H1 (cell line): ENCODE measurements around the gene HOXD4. TPM values are rescaled to one million over a fixed set of nuclear protein-coding genes. Genes with fewer than 3 reads are reported as not detected.

Source experiments
- CTCF ChIA-PET: fragments of 300-600 bp; sonication (Branson Sonifier 250); formaldehyde crosslinking; loops from one replicate; lab custom pipeline; 2021; ENCODE audit not compliant: partially characterized antibody; lab: Charles Lee
- POLR2A ChIA-PET: fragments of 300-600 bp; sonication (Branson Sonifier 250); formaldehyde crosslinking; loops from one replicate; lab custom pipeline; 2021; ENCODE audit warnings: inconsistent platforms; ENCODE audit not compliant: partially characterized antibody; lab: Charles Lee
- DNase-seq, 2 experiments: peaks; one replicate each; pipeline versions ENCODE4 v3.0.0 to v3.0.0-alpha.2; 2010 to 2022; ENCODE audit warnings: low spot score in 2 of 2, low read depth in 1 of 2, mixed read lengths in 1 of 2
- FAIRE-seq: peaks from 2 replicates; lab custom pipeline; 2011; peaks lifted over from hg19 to GRCh38; lab: Jason Lieb, UNC
- H2AFZ ChIP-seq: 2 replicates; pipeline ENCODE4 v1.8.1; 2012; ENCODE audit warnings: low read length, inconsistent platforms
- H2AK5ac ChIP-seq: 2 replicates; pipeline ENCODE4 v1.6.1; 2013; ENCODE audit warnings: low read depth, low read length
- H2BK120ac ChIP-seq: replicated peaks from 2 replicates; pipeline ENCODE3; 2013; ENCODE audit warnings: low read depth, low read length, inconsistent platforms
- H2BK12ac ChIP-seq: 2 replicates; pipeline ENCODE4 v1.6.1; 2013; ENCODE audit warnings: low read depth, low read length
- H2BK15ac ChIP-seq: 2 replicates; pipeline ENCODE4 v1.6.1; 2013; ENCODE audit warnings: low read length
- H2BK20ac ChIP-seq: 2 replicates; pipeline ENCODE4 v1.6.1; 2013; ENCODE audit warnings: low read length
- H2BK5ac ChIP-seq: 2 replicates; pipeline ENCODE4 v1.6.1; 2013; ENCODE audit warnings: low read depth, low read length
- H3K14ac ChIP-seq: 2 replicates; pipeline ENCODE4 v1.6.1; 2013; ENCODE audit warnings: inconsistent platforms; ENCODE audit not compliant: insufficient read length
- H3K18ac ChIP-seq: 2 replicates; pipeline ENCODE4 v1.6.1; 2013; ENCODE audit warnings: low read length; ENCODE audit errors: extremely low read depth
- H3K23ac ChIP-seq: 2 replicates; pipeline ENCODE4 v1.6.1; 2013; ENCODE audit warnings: inconsistent platforms; ENCODE audit not compliant: insufficient read length
- H3K23me2 ChIP-seq: 2 replicates; pipeline ENCODE4 v1.6.1; 2013; ENCODE audit warnings: low read depth, low read length
- H3K27ac ChIP-seq: 2 replicates; pipeline ENCODE4 v1.6.1; 2011; ENCODE audit warnings: low read depth, low read length, inconsistent platforms
- H3K27me3 ChIP-seq, 4 experiments: replicated peaks in 1 of 4; 1 replicate in 1 of 4; 2 replicates in 3 of 4; pipeline versions ENCODE4 v1.6.1 to v1.8.1; 2011 to 2013; ENCODE audit warnings: low read length in 3 of 4, mild to moderate bottlenecking in 3 of 4, inconsistent platforms in 2 of 4, mixed read lengths in 2 of 4, moderate library complexity in 1 of 4; ENCODE audit not compliant: control insufficient read depth in 3 of 4, insufficient read depth in 3 of 4; ENCODE audit errors: extremely low read depth in 1 of 4
- H3K36me3 ChIP-seq, 4 experiments: 2 replicates each; pipeline versions ENCODE4 v1.6.1 to v1.8.1; 2011 to 2013; ENCODE audit warnings: mild to moderate bottlenecking in 4 of 4, low read length in 3 of 4, moderate library complexity in 2 of 4, control low read depth in 1 of 4, inconsistent platforms in 1 of 4; ENCODE audit not compliant: insufficient read depth in 4 of 4, control insufficient read depth in 2 of 4
- H3K4ac ChIP-seq: replicated peaks from 2 replicates; pipeline ENCODE3; 2013; ENCODE audit warnings: low read length, low read depth, mixed read lengths, inconsistent platforms; ENCODE audit not compliant: insufficient read length
- H3K4me1 ChIP-seq, 4 experiments: replicated peaks in 1 of 4; 1 replicate in 1 of 4; 2 replicates in 3 of 4; pipeline versions ENCODE4 v1.6.1 to v1.8.1; 2011 to 2013; ENCODE audit warnings: low read length in 3 of 4, inconsistent platforms in 2 of 4, mixed read lengths in 1 of 4; ENCODE audit not compliant: insufficient read depth in 4 of 4, control insufficient read depth in 3 of 4
- H3K4me2 ChIP-seq, 2 experiments: 2 replicates each; pipeline versions ENCODE4 v1.6.1 to v1.8.1; 2011 to 2013; ENCODE audit warnings: low read depth in 2 of 2, low read length in 2 of 2, control low read depth in 1 of 2, inconsistent platforms in 1 of 2, mild to moderate bottlenecking in 1 of 2; ENCODE audit not compliant: insufficient read depth in 1 of 2
- H3K4me3 ChIP-seq, 4 experiments: fragments of 200-600, 300-600 bp in 1 of 4; sonication (generic), shearing (Covaris generic), sonication (Bioruptor Twin) in 1 of 4; 2 replicates each; pipeline versions ENCODE4 v1.5.1 to v1.8.1; 2011 to 2016; ENCODE audit warnings: low read length in 4 of 4, low read depth in 3 of 4, control low read depth in 2 of 4, inconsistent platforms in 2 of 4, mild to moderate bottlenecking in 2 of 4, mixed read lengths in 1 of 4, moderate library complexity in 1 of 4; ENCODE audit not compliant: insufficient read depth in 2 of 4; ENCODE audit errors: extremely low read depth in 1 of 4
- H3K56ac ChIP-seq: replicated peaks from 2 replicates; pipeline ENCODE3; 2013; ENCODE audit warnings: low read depth, mild to moderate bottlenecking, mixed read lengths, low read length, inconsistent platforms; ENCODE audit not compliant: insufficient read length
- H3K79me1 ChIP-seq: 2 replicates; pipeline ENCODE4 v1.6.1; 2013; ENCODE audit warnings: low read depth, low read length, control low read depth
- H3K79me2 ChIP-seq, 2 experiments: 2 replicates each; pipeline versions ENCODE4 v1.6.1 to v1.8.1; 2012 to 2013; ENCODE audit warnings: low read length in 2 of 2, mild to moderate bottlenecking in 2 of 2, inconsistent platforms in 1 of 2; ENCODE audit not compliant: insufficient read depth in 2 of 2, control insufficient read depth in 1 of 2
- H3K9ac ChIP-seq, 4 experiments: replicated peaks in 1 of 4; 1 replicate in 1 of 4; 2 replicates in 3 of 4; pipeline versions ENCODE4 v1.6.1 to v1.8.1; 2011 to 2013; ENCODE audit warnings: low read depth in 3 of 4, low read length in 3 of 4, control low read depth in 2 of 4, mild to moderate bottlenecking in 2 of 4, moderate library complexity in 2 of 4, inconsistent platforms in 1 of 4; ENCODE audit errors: extremely low read depth in 1 of 4
- H3K9me3 ChIP-seq, 2 experiments: 2 replicates each; pipeline versions ENCODE4 v1.6.1 to v1.8.1; 2012 to 2013; ENCODE audit warnings: mild to moderate bottlenecking in 2 of 2, moderate library complexity in 2 of 2, control low read depth in 1 of 2, inconsistent platforms in 1 of 2, low read depth in 1 of 2, low read length in 1 of 2, mixed read lengths in 1 of 2; ENCODE audit not compliant: insufficient read depth in 2 of 2
- H4K20me1 ChIP-seq, 2 experiments: replicated peaks in 1 of 2; 2 replicates each; pipeline versions ENCODE3 to v1.8.1; 2011 to 2013; ENCODE audit warnings: inconsistent platforms in 2 of 2, low read length in 2 of 2, mild to moderate bottlenecking in 1 of 2; ENCODE audit not compliant: insufficient read depth in 2 of 2, control insufficient read depth in 1 of 2
- H4K5ac ChIP-seq: 2 replicates; pipeline ENCODE4 v1.6.1; 2013; ENCODE audit warnings: low read length, low read depth, mixed read lengths, inconsistent platforms; ENCODE audit not compliant: insufficient read length
- H4K8ac ChIP-seq: 2 replicates; pipeline ENCODE4 v1.8.0; 2013; ENCODE audit warnings: mild to moderate bottlenecking, moderate library complexity, low read length, inconsistent platforms; ENCODE audit not compliant: insufficient read depth; ENCODE audit errors: extremely low read depth
- H4K91ac ChIP-seq: replicated peaks from 2 replicates; pipeline ENCODE3; 2013; ENCODE audit warnings: low read length, mixed read lengths, inconsistent platforms; ENCODE audit not compliant: insufficient read length
- CHD1 ChIP-seq: IDR thresholded peaks from 2 replicates; pipeline ENCODE4 v1.6.1; 2012; ENCODE audit warnings: low read depth, low read length, improper control_type of control experiment
- E2F6 ChIP-seq: IDR thresholded peaks from 2 replicates; pipeline ENCODE4 v1.6.1; 2012; ENCODE audit warnings: inconsistent platforms
- GABPA ChIP-seq: IDR thresholded peaks from 2 replicates; pipeline ENCODE4 v1.6.1; 2011; ENCODE audit warnings: mild to moderate bottlenecking, low read length, moderate library complexity, borderline replicate concordance; ENCODE audit not compliant: insufficient read depth
- GTF2F1 ChIP-seq: IDR thresholded peaks from 2 replicates; pipeline ENCODE4 v1.6.1; 2012; ENCODE audit warnings: low read depth, low read length, improper control_type of control experiment, borderline replicate concordance
- HDAC2 ChIP-seq, 2 experiments: fragments of 300-600 bp in 1 of 2; sonication (generic) in 1 of 2; IDR thresholded peaks; 2 replicates each; pipeline ENCODE4 v1.6.1; 2011 to 2012; ENCODE audit warnings: low read depth in 2 of 2, low read length in 2 of 2, mild to moderate bottlenecking in 2 of 2, moderate library complexity in 2 of 2, borderline replicate concordance in 1 of 2, inconsistent platforms in 1 of 2
- JUND ChIP-seq: IDR thresholded peaks from 2 replicates; pipeline ENCODE4 v1.6.1; 2011; ENCODE audit warnings: mild to moderate bottlenecking, improper control_type of control experiment, low read length
- PHF8 ChIP-seq: fragments of 200-600 bp; sonication (generic); conservative IDR thresholded peaks from 2 replicates; pipeline ENCODE4 v1.7.1; 2012; ENCODE audit warnings: low read depth, mild to moderate bottlenecking, inconsistent platforms, low read length, moderate library complexity
- RAD21 ChIP-seq, 2 experiments: IDR thresholded peaks in 1 of 2; conservative IDR thresholded peaks in 1 of 2; 2 replicates each; pipeline ENCODE4 v1.6.1; 2011; ENCODE audit warnings: low read depth in 2 of 2, low read length in 2 of 2, improper control_type of control experiment in 1 of 2, inconsistent platforms in 1 of 2, mild to moderate bottlenecking in 1 of 2, moderate library complexity in 1 of 2
- RFX5 ChIP-seq: IDR thresholded peaks from 2 replicates; pipeline ENCODE4 v1.6.1; 2011; ENCODE audit warnings: low read depth, low read length, improper control_type of control experiment, borderline replicate concordance
- RNF2 ChIP-seq: fragments of 200-900, 300-1000 bp; sonication (generic); IDR thresholded peaks from 2 replicates; pipeline ENCODE4 v1.7.1; 2016; ENCODE audit warnings: borderline replicate concordance, low read depth, mild to moderate bottlenecking, antibody characterized with exemption, low read length; ENCODE audit not compliant: poor library complexity, severe bottlenecking; ENCODE audit errors: missing control alignments
- YY1 ChIP-seq: IDR thresholded peaks from 2 replicates; pipeline ENCODE4 v1.6.1; 2011; ENCODE audit warnings: low read depth, mild to moderate bottlenecking, low read length
- ZNF274 ChIP-seq: IDR thresholded peaks from 2 replicates; pipeline ENCODE4 v1.7.0; 2012; ENCODE audit warnings: low read length, borderline replicate concordance; ENCODE audit errors: extremely low read depth
- WGBS, 2 experiments: shearing (Covaris generic) in 1 of 2; methylation state at CpG; one replicate each; pipeline versions ENCODE4 v1.1.6 to v1.1.7; 2013 to 2015; ENCODE audit warnings: low lambda C conversion rate in 2 of 2, mixed read lengths in 2 of 2, inconsistent platforms in 1 of 2, low coverage in 1 of 2, missing lambda C conversion rate in 1 of 2; ENCODE audit not compliant: insufficient replicate concordance in 2 of 2, insufficient coverage in 1 of 2, insufficient read length in 1 of 2; ENCODE audit errors: extremely low coverage in 1 of 2, missing lambda C conversion rate in 1 of 2; 5-methylcytosine and 5-hydroxymethylcytosine counted together
- polyA plus RNA-seq, 7 experiments: library from polyadenylated mRNA; depleted of rRNA in 3 of 7; stranded (reverse) in 5 of 7; unstranded in 2 of 7; fragments of >200 nt in 5 of 7; fragments of 200-250 nt in 2 of 7; gene quantifications; 1 replicate in 5 of 7; 2 replicates in 1 of 7; 4 replicates in 1 of 7; pipeline versions ENCODE4 v1.2.1 to v1.2.3, GENCODE V29; 2011 to 2013; ENCODE audit warnings: missing spikeins in 2 of 7, mixed read lengths in 2 of 7
- total RNA-seq: library from RNA; stranded (reverse); fragmentation: NEBNext Ultra II Directional; extraction: Animal tissue kit (Norgen Biotek cat#: 25700); gene quantifications from 2 replicates; pipeline ENCODE4 v1.2.1, GENCODE V29; 2021

The HOXD4 gene
- total and polyA plus RNA-seq, 2 of the 8 experiments (the other 6 are each of a cell fraction or from before 2014, with no cell fraction given) = not detected

GRCh38 chr2:176184749-176185148 lies 33.4 kb downstream of the HOXD4 start:
- no peak overlapping the region for H2BK15ac ChIP-seq
- no peak overlapping the region for H3K56ac ChIP-seq
- no peak overlapping the region for H3K23ac ChIP-seq
- H2BK120ac ChIP-seq = no peak overlapping the region
- DNase-seq (no peak), FAIRE-seq (no peak)
- H4K91ac ChIP-seq = no peak overlapping the region
- H3K4me1 ChIP-seq = peaks cover 3 to 6% (median 4%) of the 10 kb centered on the region in 4 experiments; a peak in 5 of 7 replicates
- H3K4ac ChIP-seq = no peak overlapping the region
- no peak overlapping the region for H2BK5ac ChIP-seq
- H4K8ac ChIP-seq = no peak overlapping the region
- no peak overlapping the region for H2AFZ ChIP-seq
- no peak overlapping the region for H2AK5ac ChIP-seq
- H3K27me3 ChIP-seq = peaks cover 84 to 99% (median 97%) of the 10 kb centered on the region in 4 experiments
- POLR2A ChIA-PET = interaction anchor here (1.2 kb wide), 1 partner anchor 14 kb away, joined by 3 read pairs; no protein-coding TSS in a partner anchor
- H2BK20ac ChIP-seq = no peak overlapping the region
- H3K79me1 ChIP-seq = no peaks in the 10 kb centered on the region
- peaks cover 12 to 13% of the 10 kb centered on the region in 2 experiments for H4K20me1 ChIP-seq
- H4K5ac ChIP-seq = no peak overlapping the region
- H3K18ac ChIP-seq = no peak overlapping the region
- H3K27ac ChIP-seq = no peak overlapping the region
- H3K9ac ChIP-seq = no peak overlapping the region
- H3K79me2 ChIP-seq = no peaks in the 10 kb centered on the region
- H3K9me3 ChIP-seq = no peaks in the 10 kb centered on the region
- no peaks in the 10 kb centered on the region for H3K36me3 ChIP-seq
- no peak overlapping the region for H3K14ac ChIP-seq
- H3K4me3 ChIP-seq = no peak overlapping the region
- 80% methylated on average over 2 of the region's 2 CpGs; no CpG with 5 or more reads in 1 of the 2 experiments for WGBS, 2 experiments
- CTCF ChIA-PET = interaction anchor here (0.9 to 8.7 kb wide), 7 partner anchors 11 to 467 kb away, joined by 3 to 60 read pairs (median 3); no protein-coding TSS in a partner anchor
- peaks cover 11% of the 10 kb centered on the region; the same call in 1 of the 2 replicates for H3K23me2 ChIP-seq
- H3K4me2 ChIP-seq = no peak overlapping the region
- H2BK12ac ChIP-seq = no peak overlapping the region
- TF ChIP-seq RFX5 (no peak), RNF2 (no peak), GTF2F1 (no peak), PHF8 (no peak), E2F6 (no peak), GABPA (no peak), HDAC2 (IDR thresholded peaks at IDR 0.05; ENCODE audit: borderline replicate concordance in 1 of 2, low read depth in 2 of 2, low read length in 2 of 2) (no peak), JUND (no peak), ZNF274 (no peak), RAD21 (IDR thresholded peaks at IDR 0.05 in 1 of 2, conservative IDR thresholded peaks at IDR 0.05 in 1 of 2; ENCODE audit: low read depth in 2 of 2, low read length in 2 of 2) (no peak), CHD1 (no peak), YY1 (no peak)
